GM12874 (cell line): ENCODE data around the gene ERC2.

Experiments used
- TF ChIP-seq, protein P1 (sequence below): IDR thresholded peaks from 2 replicates; pipeline ENCODE4 v1.5.1; 2011; ENCODE audit warnings: low read depth, mild to moderate bottlenecking, control low read depth, low read length, moderate library complexity; ENCODE audit not compliant: insufficient read depth

Gene ERC2

GRCh38 chr3:55624238-55624637 lies 844.0 kb downstream of the ERC2 start:
- TF ChIP-seq, protein P1, sequence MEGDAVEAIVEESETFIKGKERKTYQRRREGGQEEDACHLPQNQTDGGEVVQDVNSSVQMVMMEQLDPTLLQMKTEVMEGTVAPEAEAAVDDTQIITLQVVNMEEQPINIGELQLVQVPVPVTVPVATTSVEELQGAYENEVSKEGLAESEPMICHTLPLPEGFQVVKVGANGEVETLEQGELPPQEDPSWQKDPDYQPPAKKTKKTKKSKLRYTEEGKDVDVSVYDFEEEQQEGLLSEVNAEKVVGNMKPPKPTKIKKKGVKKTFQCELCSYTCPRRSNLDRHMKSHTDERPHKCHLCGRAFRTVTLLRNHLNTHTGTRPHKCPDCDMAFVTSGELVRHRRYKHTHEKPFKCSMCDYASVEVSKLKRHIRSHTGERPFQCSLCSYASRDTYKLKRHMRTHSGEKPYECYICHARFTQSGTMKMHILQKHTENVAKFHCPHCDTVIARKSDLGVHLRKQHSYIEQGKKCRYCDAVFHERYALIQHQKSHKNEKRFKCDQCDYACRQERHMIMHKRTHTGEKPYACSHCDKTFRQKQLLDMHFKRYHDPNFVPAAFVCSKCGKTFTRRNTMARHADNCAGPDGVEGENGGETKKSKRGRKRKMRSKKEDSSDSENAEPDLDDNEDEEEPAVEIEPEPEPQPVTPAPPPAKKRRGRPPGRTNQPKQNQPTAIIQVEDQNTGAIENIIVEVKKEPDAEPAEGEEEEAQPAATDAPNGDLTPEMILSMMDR = no peak

GRCh38 chr3:55623786-55624185 lies 844.5 kb downstream of the ERC2 start:
- TF ChIP-seq, protein P1 = no peak

GRCh38 chr3:55622733-55623132 lies 845.5 kb downstream of the ERC2 start:
- TF ChIP-seq, protein P1 = no peak

DNA sequence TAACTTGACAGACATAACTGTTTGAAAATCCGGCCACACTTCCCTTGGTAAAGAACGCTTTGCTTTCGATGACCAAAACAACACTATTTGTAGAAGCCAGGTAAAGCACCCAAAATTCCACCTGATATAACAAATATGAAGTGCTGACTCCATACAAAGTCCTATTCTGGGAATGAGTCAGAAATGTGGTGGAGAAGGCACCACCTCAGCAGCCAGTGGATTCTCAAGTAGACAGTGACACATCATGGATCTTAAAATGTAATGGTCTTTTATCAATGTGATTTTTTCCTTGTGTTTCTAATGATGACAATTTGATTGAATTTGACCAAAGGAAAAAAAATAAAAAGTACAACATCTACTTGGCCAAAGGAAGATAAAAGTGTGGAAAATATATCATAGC lies 846.2 kb downstream of the ERC2 start:
- TF ChIP-seq, protein P1 = no peak

DNA sequence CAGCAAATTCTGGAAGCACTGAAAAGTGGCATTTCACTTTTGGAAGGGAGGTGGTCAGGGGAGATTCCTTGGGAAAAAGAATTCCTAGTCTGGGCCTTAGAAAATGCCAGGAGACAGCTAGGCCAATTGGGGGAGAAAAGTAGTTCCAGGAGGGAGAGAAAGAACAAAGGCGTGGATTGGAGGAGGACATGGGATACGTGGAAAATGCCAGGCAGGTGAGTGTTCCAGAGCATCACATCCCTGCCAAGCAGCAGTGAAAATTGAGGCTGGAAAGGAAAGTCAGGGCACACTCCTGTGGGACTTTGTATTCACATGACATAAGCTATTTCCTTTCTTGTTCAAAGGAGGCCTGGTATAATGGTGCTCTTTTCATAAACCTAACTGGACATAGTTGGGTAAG lies 846.6 kb downstream of the ERC2 start:
- TF ChIP-seq, protein P1 = no peak

DNA sequence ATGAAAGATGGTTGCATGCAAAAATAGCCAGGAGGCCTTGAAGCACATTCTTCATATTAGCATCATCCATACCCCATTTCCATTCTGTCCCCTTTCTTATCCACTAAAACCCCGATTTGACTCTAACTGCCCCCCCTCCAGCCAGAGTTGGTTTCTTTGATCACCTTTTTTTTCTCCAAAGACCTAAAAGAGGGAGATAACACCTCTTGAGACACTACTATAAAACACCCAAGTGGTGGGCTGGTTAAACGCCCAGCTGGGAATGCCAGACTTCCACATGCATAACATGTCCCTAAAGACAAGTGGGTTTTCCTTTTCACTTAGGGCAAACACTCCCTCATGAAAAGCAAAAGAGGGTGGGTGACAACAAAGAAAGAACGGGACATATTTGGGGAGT lies 847.2 kb downstream of the ERC2 start:
- TF ChIP-seq, protein P1 = no peak

DNA sequence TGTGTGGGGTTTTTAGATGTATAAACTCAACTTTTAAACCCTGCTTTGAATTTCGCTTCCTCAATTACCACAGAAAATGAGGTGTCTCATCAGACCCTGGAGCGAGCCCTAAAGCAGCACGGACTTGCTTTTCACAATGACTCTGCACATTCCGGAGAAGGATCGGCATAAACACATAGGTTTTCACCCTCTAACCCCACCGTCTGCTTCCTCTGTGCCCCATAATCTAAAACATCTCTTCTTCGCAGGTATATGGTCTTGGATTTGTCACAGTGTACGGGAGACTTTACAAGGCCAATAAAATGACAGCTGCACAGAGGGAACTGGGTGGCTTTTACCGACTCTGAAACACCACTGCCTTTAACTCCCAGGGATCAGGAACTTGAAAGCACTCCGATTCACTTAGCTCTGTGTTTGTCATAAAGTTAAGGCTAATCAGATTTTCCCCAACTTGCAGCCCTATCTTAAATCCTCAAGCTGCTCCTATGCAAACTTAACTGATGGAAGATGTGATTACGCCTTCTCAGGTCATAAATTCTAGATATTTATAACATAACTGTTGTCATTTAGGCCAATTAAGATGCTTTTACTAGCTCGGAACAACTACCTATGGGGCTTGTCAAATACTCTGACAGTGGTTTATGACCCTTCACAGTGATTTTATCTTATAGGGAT lies 847.8 kb downstream of the ERC2 start:
- TF ChIP-seq, protein P1 = no peak
